ENCODE measurements around the gene ALOX15B. TPM values are rescaled to one million over a fixed set of nuclear protein-coding genes. Genes with fewer than 3 reads are reported as not detected.
A peak's percentile ranks its signal among the peaks of the same experiment; 100 is the strongest.

Gene ALOX15B
- total RNA-seq, 1 donor from 2014 or later = 80.2 TPM

DNA sequence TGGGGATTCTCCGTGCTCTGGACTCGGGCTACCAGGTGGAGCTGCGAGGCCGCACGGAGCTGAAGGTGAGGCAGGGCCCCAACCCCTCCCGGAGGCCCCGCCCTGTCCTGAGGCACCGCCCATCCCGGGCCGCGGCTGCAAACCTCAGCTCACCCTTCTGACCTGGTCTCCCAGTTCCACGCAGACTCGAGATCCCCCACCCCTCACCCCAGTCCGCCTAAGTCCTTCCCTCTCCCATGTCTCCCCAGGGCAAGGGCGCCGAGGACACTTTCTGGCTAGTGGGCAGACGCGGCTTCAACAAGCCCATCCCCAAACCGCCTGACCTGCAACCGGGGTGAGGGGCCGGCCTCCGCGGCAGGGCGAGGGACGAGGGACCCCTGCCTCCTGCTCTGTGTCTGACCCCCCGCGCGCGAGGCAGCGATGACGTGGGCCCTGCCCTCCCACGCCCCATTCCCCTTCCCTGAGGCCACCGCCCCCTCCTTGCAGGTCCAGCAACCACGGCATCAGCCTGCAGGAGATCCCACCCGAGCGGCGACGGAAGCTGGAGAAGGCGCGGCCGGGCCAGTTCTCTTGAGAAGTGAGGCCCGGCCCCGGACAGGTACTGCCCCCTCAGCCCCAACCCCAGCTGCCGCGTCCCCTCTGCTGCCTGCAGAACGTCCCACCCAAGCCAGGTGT is 22.8 kb upstream of the ALOX15B start:
- H3K27me3 ChIP-seq = peaks cover 13% of the 10 kb centered on the region
- no peaks in the 10 kb centered on the region for H3K9me3 ChIP-seq
- intact Hi-C loops (cut with DNase I) = no loop called here
- H3K4me3 ChIP-seq = peak overlapping the region; percentile 53
- TF ChIP-seq CTCF (IDR thresholded peaks at IDR 0.05) = no peak
- ATAC-seq = peak; percentile 74
- peaks cover 32% of the 10 kb centered on the region for H3K4me1 ChIP-seq
- H3K27ac ChIP-seq = peak overlapping the region; percentile 55
- peak; percentile 90 for DNase-seq
- H3K36me3 ChIP-seq = no peaks in the 10 kb centered on the region

DNA sequence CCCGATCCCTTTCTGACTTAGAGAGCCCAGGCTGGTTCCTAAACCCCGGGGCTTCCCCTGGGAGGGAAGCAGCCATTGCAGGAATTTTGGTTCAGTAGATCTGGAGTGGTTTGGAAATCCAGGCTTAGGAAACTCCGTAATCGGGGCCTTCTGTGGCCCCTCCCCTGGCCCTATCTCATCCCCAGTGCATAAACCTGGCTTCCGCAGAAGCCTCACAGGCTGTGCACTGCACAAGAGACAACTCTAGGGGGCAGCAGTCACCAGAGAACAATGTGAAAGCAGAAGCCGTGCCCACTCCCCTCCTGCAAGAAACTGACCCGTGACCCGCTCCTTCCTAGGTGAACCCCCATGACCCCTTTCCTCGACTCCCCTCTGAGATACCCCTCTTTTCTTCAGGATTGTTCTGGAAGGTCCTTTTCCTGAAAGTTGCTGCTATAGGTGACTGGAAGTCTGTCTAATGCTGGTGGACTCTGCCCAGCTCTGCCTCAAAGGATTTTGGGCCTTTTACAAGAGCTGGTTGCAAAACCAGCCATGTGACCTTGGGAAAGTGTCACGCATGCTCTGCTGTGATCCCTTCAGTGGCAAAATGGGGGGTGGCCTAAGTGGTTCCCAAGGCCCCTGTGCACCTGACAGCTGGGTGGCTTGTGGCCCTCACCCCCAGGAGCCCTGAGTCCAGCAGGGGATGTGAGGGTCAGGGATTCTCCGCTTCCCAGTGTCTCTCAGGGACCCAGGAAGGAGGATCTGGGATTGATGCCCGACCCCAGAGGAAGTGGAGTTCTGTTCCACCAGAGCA is 22.0 kb upstream of the ALOX15B start:
- Histone ChIP-seq H3K27me3 (peaks cover 13% of the 10 kb centered on the region), H3K4me3 (peak overlapping the region; percentile 53), H3K36me3 (no peaks in the 10 kb centered on the region), H3K4me1 (peaks cover 32% of the 10 kb centered on the region), H3K27ac (peak overlapping the region; percentile 55), H3K9me3 (no peaks in the 10 kb centered on the region)
- TF ChIP-seq CTCF (IDR thresholded peaks at IDR 0.05) = peak; percentile 77
- DNase-seq = peak; percentile 86
- ATAC-seq = peak; percentile 87
- intact Hi-C loops (cut with DNase I) = no loop called here

DNA sequence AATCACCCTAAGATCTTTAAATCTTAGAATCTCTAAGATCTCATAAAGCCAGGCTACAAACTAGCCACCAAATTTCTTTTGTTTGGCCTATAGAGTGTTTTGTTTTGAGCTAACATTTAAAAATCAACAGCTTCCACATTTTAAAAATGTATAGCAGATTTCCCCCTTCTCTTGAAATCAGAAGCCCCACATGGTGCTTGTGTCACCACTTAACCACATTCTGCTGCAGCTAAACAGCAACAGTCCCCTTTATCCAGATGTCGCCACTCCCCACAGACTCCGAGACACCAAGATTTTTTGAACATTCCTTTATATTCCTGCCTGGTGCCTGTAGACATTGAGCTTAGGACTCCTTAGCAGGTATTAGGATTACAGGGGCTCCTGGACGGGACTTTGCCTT is 20.4 kb upstream of the ALOX15B start:
- H3K36me3 ChIP-seq = no peaks in the 10 kb centered on the region
- peaks cover 32% of the 10 kb centered on the region for H3K4me1 ChIP-seq
- peaks cover 13% of the 10 kb centered on the region for H3K27me3 ChIP-seq
- ATAC-seq (no peak), DNase-seq (no peak)
- intact Hi-C loops (cut with DNase I) = no loop called here
- H3K4me3 ChIP-seq = no peak overlapping the region
- TF ChIP-seq CTCF (IDR thresholded peaks at IDR 0.05) = no peak
- H3K27ac ChIP-seq = peak overlapping the region; percentile 55
- no peaks in the 10 kb centered on the region for H3K9me3 ChIP-seq

DNA sequence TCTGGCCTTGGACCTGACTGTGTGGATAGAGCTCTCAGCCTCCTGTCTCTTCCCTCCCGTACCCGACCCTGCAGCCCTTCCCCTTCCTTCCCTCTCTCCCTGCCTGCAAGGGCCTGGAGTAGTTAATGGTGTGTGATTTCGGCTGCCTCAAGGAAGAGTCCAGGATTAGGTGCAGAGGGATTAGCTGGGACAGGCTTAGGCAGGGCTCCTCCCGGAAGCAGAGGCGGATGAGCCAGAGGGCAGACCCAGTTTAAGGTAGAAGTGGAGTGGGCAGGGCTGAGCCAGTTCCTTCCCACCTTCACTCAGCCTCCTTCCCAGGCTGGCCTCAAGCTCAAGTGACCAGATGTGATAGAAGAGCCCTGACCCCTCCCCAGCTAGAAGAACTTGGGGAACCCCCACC is 19.7 kb upstream of the ALOX15B start:
- peaks cover 13% of the 10 kb centered on the region for H3K27me3 ChIP-seq
- peak; percentile 63 for DNase-seq
- peaks cover 35% of the 10 kb centered on the region for H3K4me1 ChIP-seq
- intact Hi-C loops (cut with DNase I) = no loop called here
- no peak overlapping the region for H3K4me3 ChIP-seq
- ATAC-seq = no peak
- no peaks in the 10 kb centered on the region for H3K36me3 ChIP-seq
- no peak overlapping the region for H3K27ac ChIP-seq
- no peak for TF ChIP-seq CTCF (IDR thresholded peaks at IDR 0.05)
- no peaks in the 10 kb centered on the region for H3K9me3 ChIP-seq

GRCh38 chr17:8019665-8020650 is 18.9 kb upstream of the ALOX15B start:
- Histone ChIP-seq H3K36me3 (no peaks in the 10 kb centered on the region), H3K27me3 (peaks cover 13% of the 10 kb centered on the region), H3K9me3 (no peaks in the 10 kb centered on the region), H3K27ac (no peak overlapping the region), H3K4me1 (peaks cover 40% of the 10 kb centered on the region), H3K4me3 (no peak overlapping the region)
- TF ChIP-seq CTCF (IDR thresholded peaks at IDR 0.05) = no peak
- ATAC-seq = peak; percentile 6
- peak; percentile 75 for DNase-seq
- intact Hi-C loops (cut with DNase I) = no loop called here
